Lung (tissue), 12 donors: ENCODE results near the gene MEF2C. TPM values are rescaled to one million over a fixed set of nuclear protein-coding genes. Genes with fewer than 3 reads are reported as not detected.
"Not testable (repeated sequence)": the region's sequence is repeated elsewhere in the genome, so short reads cannot be mapped to it uniquely, and the experiment has no call there.

Experiments
- ATAC-seq: fragments of 200-7000 bp; cut with Tn5 transposase; one replicate; pipeline ENCODE4 v1.9.1; 2020; ENCODE audit warnings: moderate number of reproducible peaks; ENCODE audit not compliant: insufficient read depth, low FRiP score
- DNase-seq, 3 donors: peaks; one replicate each; pipeline ENCODE4 v3.0.0-alpha.2; 2013 to 2017
- H3K27ac ChIP-seq, 2 donors: one replicate each; pipeline ENCODE4 v1.5.1; 2013; ENCODE audit warnings: mild to moderate bottlenecking in 2 of 2, moderate library complexity in 2 of 2, control low read depth in 1 of 2, inconsistent platforms in 1 of 2, low read depth in 1 of 2, low read length in 1 of 2
- H3K27me3 ChIP-seq, 3 donors: one replicate each; pipeline ENCODE4 v1.5.1; 2013; ENCODE audit warnings: low read length in 2 of 3; ENCODE audit not compliant: control insufficient read depth in 3 of 3, insufficient read depth in 3 of 3
- H3K36me3 ChIP-seq, 4 donors: one replicate each; pipeline ENCODE4 v1.5.1; 2013; ENCODE audit warnings: low read length in 4 of 4, mild to moderate bottlenecking in 1 of 4, moderate library complexity in 1 of 4; ENCODE audit not compliant: control insufficient read depth in 4 of 4, insufficient read depth in 4 of 4
- H3K4me1 ChIP-seq, 5 donors: one replicate each; pipeline ENCODE4 v1.5.1; 2013; ENCODE audit warnings: low read length in 5 of 5, mild to moderate bottlenecking in 2 of 5, moderate library complexity in 1 of 5; ENCODE audit not compliant: control insufficient read depth in 5 of 5, insufficient read depth in 5 of 5
- H3K4me3 ChIP-seq: one replicate; pipeline ENCODE4 v1.5.1; 2013; ENCODE audit warnings: mild to moderate bottlenecking, control low read depth, moderate library complexity
- H3K9ac ChIP-seq, 2 donors: one replicate each; pipeline ENCODE4 v1.5.1; 2013; ENCODE audit warnings: low read length in 2 of 2, control low read depth in 1 of 2; ENCODE audit not compliant: insufficient read depth in 1 of 2
- H3K9me3 ChIP-seq, 4 donors: one replicate each; pipeline ENCODE4 v1.5.1; 2013; ENCODE audit warnings: low read length in 3 of 4, mild to moderate bottlenecking in 1 of 4, moderate library complexity in 1 of 4; ENCODE audit not compliant: control insufficient read depth in 4 of 4, insufficient read depth in 3 of 4
- WGBS, 2 donors: extraction: QIAGEN DNeasy Blood & Tissue Kit; methylation state at CpG; one replicate each; pipeline ENCODE4 v1.1.7; 2013; 5-methylcytosine and 5-hydroxymethylcytosine counted together
- polyA plus RNA-seq, 2 donors: library from polyadenylated mRNA; stranded (reverse); fragments of 200-250 nt; gene quantifications; one replicate each; pipeline ENCODE4 v1.2.1, GENCODE V29; 2013
- total RNA-seq, 2 donors: library from RNA; depleted of rRNA in 1 of 2; stranded (reverse); fragments of >200 nt in 1 of 2; gene quantifications; one replicate each; pipeline ENCODE4 v1.2.1, GENCODE V29; 2014 to 2021
- TF ChIP-seq, protein P1 (sequence below): IDR thresholded peaks from 2 replicates; pipeline ENCODE4 v1.5.1; 2012; ENCODE audit warnings: mild to moderate bottlenecking; ENCODE audit errors: control extremely low read depth, extremely low read depth
- donor health status: control.
- donor health status: control.
- donor health status: Bipolar disorder and iron deficiency.
- donor health status: healthy.
- donor health status: DM: yes; HTN: yes; CAD: no.

MEF2C gene
- total and polyA plus RNA-seq, 4 donors: 9.1 to 138 (median 28.8) TPM

DNA sequence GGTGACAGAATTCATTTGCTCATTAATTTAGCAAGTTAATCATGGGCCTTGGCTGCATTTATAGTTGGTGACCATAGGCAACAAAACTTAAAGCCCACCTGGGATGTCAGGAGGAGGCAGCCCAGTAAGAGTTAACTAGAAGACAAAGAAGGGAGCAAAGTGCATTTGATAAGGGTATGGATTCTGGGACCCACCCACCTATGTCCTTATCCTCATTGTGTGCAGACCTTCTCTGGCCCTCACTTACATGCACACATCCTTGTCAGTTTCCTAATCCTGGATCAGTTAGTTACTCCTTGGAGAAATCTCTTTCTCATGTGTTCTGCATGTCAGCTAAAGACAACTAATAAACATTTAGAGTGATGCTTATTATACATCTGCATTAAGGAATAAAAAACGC is 24.6 kb downstream of the MEF2C start:
- H3K4me1 ChIP-seq: peaks cover 0 to 9% (median 5%) of the 10 kb centered on the region in 5 donors
- ATAC-seq (no peak), DNase-seq (no peak)
- no peak overlapping the region for H3K4me3 ChIP-seq
- H3K27ac ChIP-seq: no peak overlapping the region
- 96 to 98% methylated on average over 1 of the region's 1 CpG for WGBS, 2 donors
- H3K9me3 ChIP-seq: peaks cover 0 to 3% (median 0%) of the 10 kb centered on the region in 4 donors
- H3K9ac ChIP-seq: no peak overlapping the region
- peaks cover 0 to 3% (median under 1%) of the 10 kb centered on the region in 4 donors for H3K36me3 ChIP-seq
- TF ChIP-seq, protein P1, sequence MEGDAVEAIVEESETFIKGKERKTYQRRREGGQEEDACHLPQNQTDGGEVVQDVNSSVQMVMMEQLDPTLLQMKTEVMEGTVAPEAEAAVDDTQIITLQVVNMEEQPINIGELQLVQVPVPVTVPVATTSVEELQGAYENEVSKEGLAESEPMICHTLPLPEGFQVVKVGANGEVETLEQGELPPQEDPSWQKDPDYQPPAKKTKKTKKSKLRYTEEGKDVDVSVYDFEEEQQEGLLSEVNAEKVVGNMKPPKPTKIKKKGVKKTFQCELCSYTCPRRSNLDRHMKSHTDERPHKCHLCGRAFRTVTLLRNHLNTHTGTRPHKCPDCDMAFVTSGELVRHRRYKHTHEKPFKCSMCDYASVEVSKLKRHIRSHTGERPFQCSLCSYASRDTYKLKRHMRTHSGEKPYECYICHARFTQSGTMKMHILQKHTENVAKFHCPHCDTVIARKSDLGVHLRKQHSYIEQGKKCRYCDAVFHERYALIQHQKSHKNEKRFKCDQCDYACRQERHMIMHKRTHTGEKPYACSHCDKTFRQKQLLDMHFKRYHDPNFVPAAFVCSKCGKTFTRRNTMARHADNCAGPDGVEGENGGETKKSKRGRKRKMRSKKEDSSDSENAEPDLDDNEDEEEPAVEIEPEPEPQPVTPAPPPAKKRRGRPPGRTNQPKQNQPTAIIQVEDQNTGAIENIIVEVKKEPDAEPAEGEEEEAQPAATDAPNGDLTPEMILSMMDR: no peak
- no peaks in the 10 kb centered on the region for H3K27me3 ChIP-seq

DNA sequence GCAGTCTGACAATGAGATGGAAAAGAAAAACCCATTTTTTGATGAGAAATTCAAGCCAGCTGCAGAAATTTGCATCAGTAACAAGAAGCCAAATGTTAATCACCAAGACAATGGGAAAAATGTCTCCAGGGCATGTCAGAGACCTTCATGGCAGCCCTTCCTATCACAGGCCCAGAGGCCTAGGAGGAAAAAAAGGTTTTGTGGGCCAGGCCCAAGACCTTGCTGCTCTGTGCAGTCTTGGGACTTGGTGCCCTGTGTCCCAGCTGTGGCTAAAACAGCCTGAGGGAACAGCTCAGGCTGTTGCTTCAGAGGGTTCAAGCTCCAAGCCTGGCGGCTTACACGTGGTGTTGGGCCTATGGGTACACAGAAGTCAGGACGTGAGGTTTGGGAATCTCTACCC is 26.6 kb downstream of the MEF2C start:
- WGBS, 2 donors: 81 to 91% methylated on average over 3 of the region's 3 CpGs
- H3K4me3 ChIP-seq, DNase-seq, H3K9me3 ChIP-seq, H3K27ac ChIP-seq, H3K4me1 ChIP-seq, ATAC-seq, H3K9ac ChIP-seq, H3K36me3 ChIP-seq, H3K27me3 ChIP-seq: not testable (repeated sequence)

DNA sequence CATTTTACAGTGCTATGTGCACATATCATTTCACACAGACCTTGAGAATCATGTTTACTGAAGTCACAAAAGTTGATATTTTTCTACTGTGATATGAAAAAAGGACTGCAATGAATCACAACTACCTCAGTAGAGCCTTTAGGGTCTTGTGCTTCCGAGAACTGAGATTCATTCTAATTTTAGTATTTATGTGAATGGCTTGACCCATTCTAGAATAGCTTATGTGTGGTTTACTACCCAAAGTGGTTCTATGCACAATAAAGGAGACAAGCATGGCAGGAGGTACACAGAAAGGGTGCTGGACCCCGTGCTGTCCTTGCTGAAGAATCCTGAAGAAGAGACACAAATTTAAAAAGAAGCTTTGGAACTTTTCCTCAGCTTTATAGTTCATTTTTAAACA is 28.2 kb downstream of the MEF2C start:
- Histone ChIP-seq H3K4me1 (peaks cover 0 to 4% (median 0%) of the 10 kb centered on the region in 5 donors), H3K4me3 (no peak overlapping the region), H3K9me3 (peaks cover 0 to 3% (median 0%) of the 10 kb centered on the region in 4 donors), H3K36me3 (peaks cover 0 to 3% (median 0%) of the 10 kb centered on the region in 4 donors), H3K9ac (no peak overlapping the region), H3K27ac (no peak overlapping the region), H3K27me3 (no peaks in the 10 kb centered on the region)
- ATAC-seq (no peak), DNase-seq (no peak)
- TF ChIP-seq, protein P1: no peak
- WGBS, 2 donors: 91 to 96% methylated on average over 2 of the region's 2 CpGs

DNA sequence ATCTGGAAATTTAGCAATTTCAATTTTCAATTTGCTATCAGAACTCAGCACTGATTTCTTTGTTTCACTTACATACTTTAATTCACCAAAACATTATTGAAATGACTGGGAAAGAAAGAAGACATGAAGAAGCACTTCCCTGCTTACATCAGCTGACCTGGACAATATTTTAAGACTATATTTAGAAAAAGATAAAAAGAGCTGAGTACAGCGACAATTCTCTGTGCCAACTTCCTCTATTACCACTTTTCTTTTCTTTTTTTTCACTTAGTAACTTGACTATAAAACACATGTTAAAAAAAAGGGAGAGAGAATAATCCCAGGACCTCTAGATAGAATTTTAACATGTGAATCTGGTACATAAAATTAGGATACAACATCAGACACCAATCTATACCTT is 35.6 kb downstream of the MEF2C start:
- no peak for ATAC-seq
- 4 to 13% methylated on average over 1 of the region's 1 CpG for WGBS, 2 donors

More for the DNA sequence above, 35.6 kb downstream of the MEF2C start:
- no peak for DNase-seq
- H3K27ac ChIP-seq: no peak overlapping the region
- H3K4me1 ChIP-seq: peaks cover 0 to 4% (median 0%) of the 10 kb centered on the region in 5 donors
- no peaks in the 10 kb centered on the region for H3K9me3 ChIP-seq
- TF ChIP-seq, protein P1: no peak
- no peaks in the 10 kb centered on the region for H3K27me3 ChIP-seq
- H3K36me3 ChIP-seq: no peaks in the 10 kb centered on the region
- no peak overlapping the region for H3K4me3 ChIP-seq
- H3K9ac ChIP-seq: no peak overlapping the region
